Tibial nerve (tissue), 4 donors: Measurements from ENCODE around the gene ANO9.

ENCODE experiments used
- EP300 ChIP-seq, 2 donors: sonication (generic); formaldehyde crosslinking; IDR thresholded peaks; one replicate each; pipeline ENCODE4 v1.6.1; 2017; ENCODE audit warnings: antibody characterized with exemption in 2 of 2, mild to moderate bottlenecking in 1 of 2
- POLR2A ChIP-seq, 2 donors: fragments of 450-650 bp; IDR thresholded peaks; one replicate each; pipeline ENCODE4 v1.6.1; 2017; ENCODE audit warnings: antibody characterized with exemption in 2 of 2, mild to moderate bottlenecking in 2 of 2, moderate library complexity in 2 of 2
- TF ChIP-seq, protein P1 (sequence below), 5 experiments: fragments of 200-600 bp in 3 of 5; fragments of 450-650 bp in 2 of 5; sonication (generic) in 3 of 5; IDR thresholded peaks; one replicate each; pipeline ENCODE4 v1.5.1; 2016 to 2019; ENCODE audit warnings: antibody characterized with exemption in 5 of 5, mild to moderate bottlenecking in 3 of 5, moderate library complexity in 2 of 5

DNA sequence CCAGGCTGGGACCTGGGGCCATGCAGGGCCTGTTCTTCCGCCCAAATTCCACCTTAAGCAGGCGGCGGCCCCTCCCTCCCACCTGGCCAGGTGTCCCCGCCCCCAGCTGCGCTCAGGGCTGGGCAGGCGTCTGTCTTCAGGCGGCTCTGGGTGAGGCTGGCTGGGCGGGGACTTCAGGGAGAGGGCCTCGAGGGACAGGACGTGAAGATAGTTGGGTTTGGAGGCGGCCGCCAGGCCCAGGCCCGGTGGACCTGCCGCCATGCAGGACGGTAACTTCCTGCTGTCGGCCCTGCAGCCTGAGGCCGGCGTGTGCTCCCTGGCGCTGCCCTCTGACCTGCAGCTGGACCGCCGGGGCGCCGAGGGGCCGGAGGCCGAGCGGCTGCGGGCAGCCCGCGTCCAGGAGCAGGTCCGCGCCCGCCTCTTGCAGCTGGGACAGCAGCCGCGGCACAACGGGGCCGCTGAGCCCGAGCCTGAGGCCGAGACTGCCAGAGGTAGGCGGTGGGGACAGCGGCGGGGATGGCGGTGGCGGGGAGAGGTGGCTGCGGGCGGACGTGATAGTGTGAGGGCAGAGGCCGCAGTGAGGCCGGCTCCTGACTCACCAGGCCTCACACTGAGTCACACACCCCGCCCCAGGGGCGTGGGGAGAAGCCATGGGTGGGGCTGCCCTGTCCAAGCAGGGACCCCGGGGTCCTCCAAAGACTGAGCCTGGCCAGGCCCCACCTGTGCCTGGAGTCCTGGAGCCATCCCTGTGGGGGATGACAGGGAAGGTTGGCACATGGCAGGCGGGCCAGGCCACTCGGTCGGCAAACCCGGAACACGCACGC is 47.6 kb downstream of the ANO9 start, which contains the start of gene PKP3:
- TF ChIP-seq, protein P1, sequence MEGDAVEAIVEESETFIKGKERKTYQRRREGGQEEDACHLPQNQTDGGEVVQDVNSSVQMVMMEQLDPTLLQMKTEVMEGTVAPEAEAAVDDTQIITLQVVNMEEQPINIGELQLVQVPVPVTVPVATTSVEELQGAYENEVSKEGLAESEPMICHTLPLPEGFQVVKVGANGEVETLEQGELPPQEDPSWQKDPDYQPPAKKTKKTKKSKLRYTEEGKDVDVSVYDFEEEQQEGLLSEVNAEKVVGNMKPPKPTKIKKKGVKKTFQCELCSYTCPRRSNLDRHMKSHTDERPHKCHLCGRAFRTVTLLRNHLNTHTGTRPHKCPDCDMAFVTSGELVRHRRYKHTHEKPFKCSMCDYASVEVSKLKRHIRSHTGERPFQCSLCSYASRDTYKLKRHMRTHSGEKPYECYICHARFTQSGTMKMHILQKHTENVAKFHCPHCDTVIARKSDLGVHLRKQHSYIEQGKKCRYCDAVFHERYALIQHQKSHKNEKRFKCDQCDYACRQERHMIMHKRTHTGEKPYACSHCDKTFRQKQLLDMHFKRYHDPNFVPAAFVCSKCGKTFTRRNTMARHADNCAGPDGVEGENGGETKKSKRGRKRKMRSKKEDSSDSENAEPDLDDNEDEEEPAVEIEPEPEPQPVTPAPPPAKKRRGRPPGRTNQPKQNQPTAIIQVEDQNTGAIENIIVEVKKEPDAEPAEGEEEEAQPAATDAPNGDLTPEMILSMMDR (IDR thresholded peaks at IDR 0.05), result no peak
- TF ChIP-seq EP300 (IDR thresholded peaks at IDR 0.05), result no peak
- no peak for TF ChIP-seq POLR2A (IDR thresholded peaks at IDR 0.05)
